ENCODE measurements around the gene LRRC23. TPM values are rescaled to one million over a fixed set of nuclear protein-coding genes. Genes with fewer than 3 reads are reported as not detected.

The LRRC23 gene
- total RNA-seq, 1 experiment from 2014 or later: 8.0 TPM

DNA sequence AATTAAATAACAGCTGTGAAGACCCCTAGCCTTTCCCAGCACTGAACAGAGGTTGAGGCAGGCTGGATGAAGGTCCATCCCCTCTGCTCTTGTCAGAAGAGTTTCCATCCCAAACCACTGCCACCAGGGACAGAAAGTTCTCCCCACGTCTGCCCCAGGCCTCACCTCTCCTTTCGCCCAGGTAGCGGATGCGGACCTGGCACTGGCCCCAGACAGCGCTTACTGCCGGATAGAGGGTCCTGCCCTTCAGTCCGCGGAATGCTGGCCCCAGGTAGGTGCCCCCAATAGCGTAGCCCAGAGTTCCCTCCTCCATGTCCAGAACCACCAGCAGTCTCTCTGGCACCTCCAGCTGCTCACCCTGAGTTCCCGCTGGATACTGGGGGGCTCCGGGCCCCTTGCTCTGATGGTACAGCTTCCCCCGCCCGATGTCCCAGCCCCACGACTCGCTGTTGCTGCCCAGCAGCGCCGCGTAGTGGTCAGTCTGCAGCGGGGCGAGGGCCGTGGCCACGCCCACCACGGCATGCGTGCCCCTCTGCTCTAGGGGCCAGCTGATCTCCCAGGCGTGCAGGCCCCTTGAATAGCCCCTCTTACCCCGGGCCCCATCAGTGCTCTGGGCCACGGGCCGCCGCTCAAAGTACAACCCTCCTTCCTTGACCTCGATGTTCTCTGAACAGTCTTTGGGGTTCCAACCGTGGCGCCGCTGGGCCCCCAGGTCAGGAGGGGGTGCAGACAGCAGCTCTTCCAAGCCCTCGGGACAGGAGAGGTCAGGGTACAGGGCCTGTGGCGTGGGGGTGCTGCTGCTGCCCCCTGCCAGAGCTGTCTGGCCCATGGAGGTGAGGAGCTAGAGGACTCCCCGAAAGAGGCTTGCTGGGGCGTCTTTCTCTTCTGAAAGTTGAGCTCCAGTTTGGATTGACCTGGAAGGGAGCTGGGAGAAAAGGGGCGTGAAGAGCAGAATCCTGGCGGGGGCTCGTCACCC lies 32.3 kb upstream of the LRRC23 start:
- ChIA-PET POLR2A (interaction anchor here (1.1 to 10.9 kb wide), 12 partner anchors 9 to 149 kb away, joined by 3 to 186 read pairs (median 8); partner anchors contain the start of genes C12orf57, CDCA3, COPS7A and RNU7-1), RAD21 (ENCODE audit: low non-redundant PET in 1 of 2, low total read pairs in 2 of 2, uncharacterized antibody in 2 of 2, unreplicated experiment in 2 of 2) (interaction anchor here (0.9 to 1.3 kb wide), 4 partner anchors 19 to 53 kb away, joined by 3 to 5 read pairs (median 4); partner anchors contain the start of gene USP5 (in 1 of the 2)), CTCF (interaction anchor here (0.6 to 4.1 kb wide), 29 partner anchors 9 to 317 kb away, joined by 3 to 30 read pairs (median 5); partner anchors contain the start of genes C12orf57, C1RL, C1S and CDCA3)
- Histone ChIP-seq H3K4me2 (ENCODE audit: low read length) (peak overlapping the region; percentile 92), H3K36me3 (ENCODE audit: control insufficient read depth in 1 of 2, insufficient read depth in 2 of 2, low read length in 2 of 2) (peaks cover 8 to 35% of the 10 kb centered on the region in 2 experiments; a peak in 3 of 4 replicates), H3K27me3 (ENCODE audit: insufficient read depth, low read length) (no peaks in the 10 kb centered on the region), H3K27ac (ENCODE audit: low read depth, low read length) (peak overlapping the region; percentile 96), H3K4me1 (ENCODE audit: control insufficient read depth in 1 of 2, insufficient read depth in 2 of 2, low read length in 2 of 2) (peaks cover 23 to 50% of the 10 kb centered on the region in 2 experiments), H4K20me1 (ENCODE audit: insufficient read depth) (peaks cover 12% of the 10 kb centered on the region; the same call in 1 of the 2 replicates), H3K9me2 (ENCODE audit: insufficient read depth) (no peaks in the 10 kb centered on the region), H3K9ac (ENCODE audit: low read length) (peak overlapping the region; percentile 86), H3K9me3 (ENCODE audit: control insufficient read depth in 1 of 2, insufficient read depth in 1 of 2, low read depth in 1 of 2, low read length in 2 of 2) (no peaks in the 10 kb centered on the region), H2AFZ (ENCODE audit: low read depth, low read length, poor library complexity, severe bottlenecking) (no peak overlapping the region), H3K79me2 (ENCODE audit: insufficient read depth, low read length) (peaks cover 54% of the 10 kb centered on the region), H3K4me3 (replicated peaks in 1 of 2; ENCODE audit: low read depth in 1 of 2, low read length in 2 of 2) (peak overlapping the region; percentile 73 to 92)
- TSS peak; percentile 82 for BruUV-seq (replicated peaks)
- TF ChIP-seq, protein P1, sequence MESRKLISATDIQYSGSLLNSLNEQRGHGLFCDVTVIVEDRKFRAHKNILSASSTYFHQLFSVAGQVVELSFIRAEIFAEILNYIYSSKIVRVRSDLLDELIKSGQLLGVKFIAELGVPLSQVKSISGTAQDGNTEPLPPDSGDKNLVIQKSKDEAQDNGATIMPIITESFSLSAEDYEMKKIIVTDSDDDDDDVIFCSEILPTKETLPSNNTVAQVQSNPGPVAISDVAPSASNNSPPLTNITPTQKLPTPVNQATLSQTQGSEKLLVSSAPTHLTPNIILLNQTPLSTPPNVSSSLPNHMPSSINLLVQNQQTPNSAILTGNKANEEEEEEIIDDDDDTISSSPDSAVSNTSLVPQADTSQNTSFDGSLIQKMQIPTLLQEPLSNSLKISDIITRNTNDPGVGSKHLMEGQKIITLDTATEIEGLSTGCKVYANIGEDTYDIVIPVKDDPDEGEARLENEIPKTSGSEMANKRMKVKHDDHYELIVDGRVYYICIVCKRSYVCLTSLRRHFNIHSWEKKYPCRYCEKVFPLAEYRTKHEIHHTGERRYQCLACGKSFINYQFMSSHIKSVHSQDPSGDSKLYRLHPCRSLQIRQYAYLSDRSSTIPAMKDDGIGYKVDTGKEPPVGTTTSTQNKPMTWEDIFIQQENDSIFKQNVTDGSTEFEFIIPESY (IDR thresholded peaks at IDR 0.05; ENCODE audit: extremely low read depth, insufficient replicate concordance, low read length): no peak
- no peak for TF ChIP-seq EZH2phosphoT487 (IDR thresholded peaks at IDR 0.05; ENCODE audit: borderline replicate concordance)
- TF ChIP-seq POLR2A (IDR thresholded peaks at IDR 0.05; ENCODE audit: borderline replicate concordance, extremely low read depth, insufficient read depth, insufficient read length): no peak
- TF ChIP-seq EZH2 (IDR thresholded peaks at IDR 0.05): no peak
- peak; percentile 56 for TF ChIP-seq POLR2AphosphoS5 (IDR thresholded peaks at IDR 0.05; ENCODE audit: low read depth, low read length)
- peak; percentile 46 for TF ChIP-seq TCF7L2 (IDR thresholded peaks at IDR 0.05; ENCODE audit: borderline replicate concordance, extremely low read depth, insufficient read depth, insufficient read length)
- TF ChIP-seq SP1 (IDR thresholded peaks at IDR 0.05; ENCODE audit: low read depth): no peak
- TF ChIP-seq YY1 (IDR thresholded peaks at IDR 0.05; ENCODE audit: extremely low read depth, insufficient replicate concordance, low read depth, low read length): no peak
- TF ChIP-seq JUND (IDR thresholded peaks at IDR 0.05): no peak
- TF ChIP-seq, protein P2, sequence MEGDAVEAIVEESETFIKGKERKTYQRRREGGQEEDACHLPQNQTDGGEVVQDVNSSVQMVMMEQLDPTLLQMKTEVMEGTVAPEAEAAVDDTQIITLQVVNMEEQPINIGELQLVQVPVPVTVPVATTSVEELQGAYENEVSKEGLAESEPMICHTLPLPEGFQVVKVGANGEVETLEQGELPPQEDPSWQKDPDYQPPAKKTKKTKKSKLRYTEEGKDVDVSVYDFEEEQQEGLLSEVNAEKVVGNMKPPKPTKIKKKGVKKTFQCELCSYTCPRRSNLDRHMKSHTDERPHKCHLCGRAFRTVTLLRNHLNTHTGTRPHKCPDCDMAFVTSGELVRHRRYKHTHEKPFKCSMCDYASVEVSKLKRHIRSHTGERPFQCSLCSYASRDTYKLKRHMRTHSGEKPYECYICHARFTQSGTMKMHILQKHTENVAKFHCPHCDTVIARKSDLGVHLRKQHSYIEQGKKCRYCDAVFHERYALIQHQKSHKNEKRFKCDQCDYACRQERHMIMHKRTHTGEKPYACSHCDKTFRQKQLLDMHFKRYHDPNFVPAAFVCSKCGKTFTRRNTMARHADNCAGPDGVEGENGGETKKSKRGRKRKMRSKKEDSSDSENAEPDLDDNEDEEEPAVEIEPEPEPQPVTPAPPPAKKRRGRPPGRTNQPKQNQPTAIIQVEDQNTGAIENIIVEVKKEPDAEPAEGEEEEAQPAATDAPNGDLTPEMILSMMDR (IDR thresholded peaks at IDR 0.05 in 2 of 3, conservative IDR thresholded peaks at IDR 0.05 in 1 of 3; ENCODE audit: borderline replicate concordance in 1 of 3, insufficient read depth in 1 of 3, low read depth in 2 of 3, low read length in 2 of 3): peak in 2 of 3 experiments; percentile 87 to 96; a peak in 4 of 6 replicates
- intact Hi-C loops (cut with micrococcal nuclease): loop anchor here (1.0 to 5.0 kb wide), 4 partner anchors 55 to 765 kb away; partner anchors contain the start of gene ATN1
- DNase-seq (ENCODE audit: low read depth, low spot score) (peak; percentile 49), ATAC-seq (peak; percentile 52)

Measured in HCT116 (cell line).